ENCODE measurements around the gene SPG11.
"Not testable (repeated sequence)": the region's sequence is repeated elsewhere in the genome, so short reads cannot be mapped to it uniquely, and the experiment has no call there.

SPG11 gene

DNA sequence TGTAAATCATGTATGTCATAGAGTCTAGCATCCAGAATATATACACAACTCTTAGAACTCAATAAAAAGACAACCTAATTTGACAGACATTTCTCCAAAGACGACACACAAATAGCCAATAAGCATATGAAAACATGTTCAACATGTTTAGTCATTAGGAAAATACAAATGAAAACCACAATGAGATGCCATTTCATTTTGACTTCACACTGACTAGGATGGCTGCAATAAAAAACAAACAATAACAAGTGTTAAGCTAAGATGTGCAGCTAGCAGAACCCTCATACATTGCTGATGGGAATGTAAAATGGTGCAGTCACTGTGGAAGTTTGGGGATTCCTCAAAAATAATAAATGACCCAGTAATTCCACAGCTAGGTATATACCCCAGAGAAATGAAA is 16.4 kb downstream of the SPG11 start:
- H3K4me3 ChIP-seq (ENCODE audit: low read depth, low read length), result no peak overlapping the region
- TF ChIP-seq, protein P1, sequence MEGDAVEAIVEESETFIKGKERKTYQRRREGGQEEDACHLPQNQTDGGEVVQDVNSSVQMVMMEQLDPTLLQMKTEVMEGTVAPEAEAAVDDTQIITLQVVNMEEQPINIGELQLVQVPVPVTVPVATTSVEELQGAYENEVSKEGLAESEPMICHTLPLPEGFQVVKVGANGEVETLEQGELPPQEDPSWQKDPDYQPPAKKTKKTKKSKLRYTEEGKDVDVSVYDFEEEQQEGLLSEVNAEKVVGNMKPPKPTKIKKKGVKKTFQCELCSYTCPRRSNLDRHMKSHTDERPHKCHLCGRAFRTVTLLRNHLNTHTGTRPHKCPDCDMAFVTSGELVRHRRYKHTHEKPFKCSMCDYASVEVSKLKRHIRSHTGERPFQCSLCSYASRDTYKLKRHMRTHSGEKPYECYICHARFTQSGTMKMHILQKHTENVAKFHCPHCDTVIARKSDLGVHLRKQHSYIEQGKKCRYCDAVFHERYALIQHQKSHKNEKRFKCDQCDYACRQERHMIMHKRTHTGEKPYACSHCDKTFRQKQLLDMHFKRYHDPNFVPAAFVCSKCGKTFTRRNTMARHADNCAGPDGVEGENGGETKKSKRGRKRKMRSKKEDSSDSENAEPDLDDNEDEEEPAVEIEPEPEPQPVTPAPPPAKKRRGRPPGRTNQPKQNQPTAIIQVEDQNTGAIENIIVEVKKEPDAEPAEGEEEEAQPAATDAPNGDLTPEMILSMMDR (IDR thresholded peaks at IDR 0.05; ENCODE audit: insufficient read depth, low read depth, low read length, missing control alignments), result no peak
- no peak for DNase-seq (ENCODE audit: low read depth)

DNA sequence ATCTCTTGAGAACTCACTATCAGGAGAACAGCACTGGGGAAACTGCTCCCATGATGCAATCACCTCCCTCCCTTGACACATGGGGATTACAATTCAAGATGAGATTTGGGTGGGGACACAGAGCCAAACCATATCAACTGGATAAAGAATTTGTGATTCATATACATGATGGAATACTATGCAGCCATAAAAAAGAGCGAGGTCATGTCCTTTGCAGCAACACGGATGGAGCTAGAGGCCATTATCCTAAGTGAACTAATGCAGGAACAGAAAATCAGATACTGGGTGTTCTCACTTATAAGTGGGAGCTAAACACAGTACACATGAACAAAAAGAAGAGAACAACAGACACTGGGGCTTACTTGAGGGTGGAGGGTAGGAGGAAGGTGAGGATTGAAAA is 17.0 kb downstream of the SPG11 start:
- no peak for DNase-seq (ENCODE audit: low read depth)
- TF ChIP-seq, protein P1 (IDR thresholded peaks at IDR 0.05; ENCODE audit: insufficient read depth, low read depth, low read length, missing control alignments), result no peak
- no peak overlapping the region for H3K4me3 ChIP-seq (ENCODE audit: low read depth, low read length)

DNA sequence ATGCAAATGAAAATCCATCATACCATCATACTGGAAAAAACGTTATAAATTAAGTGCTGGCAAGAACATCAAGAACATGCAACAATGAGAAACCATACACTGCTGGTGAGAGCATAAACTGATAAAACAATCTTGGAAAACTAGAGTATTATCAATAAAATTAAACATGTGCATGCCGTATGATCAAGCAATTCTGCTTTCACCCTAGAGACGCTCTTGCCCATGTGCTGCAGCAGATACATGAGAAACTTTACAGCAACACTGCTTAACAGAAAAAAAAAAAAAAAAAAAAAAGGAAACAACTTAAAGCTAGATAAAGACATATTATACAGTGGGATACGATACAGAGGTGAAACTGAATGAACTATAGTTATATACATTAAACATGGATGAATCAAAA is 21.8 kb downstream of the SPG11 start:
- H3K4me3 ChIP-seq (ENCODE audit: low read depth, low read length), result no peak overlapping the region
- TF ChIP-seq, protein P1 (IDR thresholded peaks at IDR 0.05; ENCODE audit: insufficient read depth, low read depth, low read length, missing control alignments), result no peak

DNA sequence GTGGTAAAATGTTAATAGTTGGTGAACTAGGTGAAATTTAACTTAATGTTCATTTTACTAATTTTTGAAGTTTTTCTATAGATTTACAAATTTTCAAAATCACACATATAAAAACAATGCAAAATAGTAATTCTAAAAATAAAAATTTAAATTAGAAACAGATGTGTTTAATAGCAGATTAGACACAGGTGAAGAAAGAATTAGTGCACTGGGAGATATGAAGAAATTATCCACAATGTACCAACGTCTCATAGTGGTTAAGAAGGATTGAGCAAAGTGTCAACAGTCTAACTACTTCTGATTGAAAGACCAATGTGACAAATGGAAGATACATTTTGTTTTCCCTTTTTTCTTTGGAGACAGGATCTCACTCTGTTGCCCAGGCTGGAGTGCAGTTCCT is 26.5 kb downstream of the SPG11 start:
- no peak overlapping the region for H3K4me3 ChIP-seq (ENCODE audit: low read depth, low read length)
- no peak for DNase-seq (ENCODE audit: low read depth)
- TF ChIP-seq, protein P1 (IDR thresholded peaks at IDR 0.05; ENCODE audit: insufficient read depth, low read depth, low read length, missing control alignments), result no peak

More for the DNA sequence above, 21.8 kb downstream of the SPG11 start:
- DNase-seq (ENCODE audit: low read depth), result no peak

DNA sequence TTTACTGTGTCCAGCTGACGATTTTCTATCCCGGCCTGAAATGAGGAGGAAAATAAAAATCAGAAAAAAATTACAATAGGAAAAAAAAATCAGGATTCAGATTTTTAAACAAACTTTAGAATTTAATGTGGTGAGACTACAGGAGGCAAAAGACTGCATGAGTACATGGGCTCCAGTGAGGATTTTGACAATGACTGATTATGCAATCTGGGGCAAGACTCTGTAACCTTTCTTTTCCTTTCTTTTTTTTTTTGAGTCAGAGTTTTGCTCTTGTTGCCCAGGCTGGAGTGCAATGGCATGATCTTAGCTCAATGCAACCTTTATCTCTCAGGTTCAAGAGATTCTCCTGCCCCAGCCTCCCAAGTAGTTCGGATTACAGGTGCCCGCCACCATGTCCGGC is 29.9 kb downstream of the SPG11 start:
- DNase-seq (ENCODE audit: low read depth), result peak; percentile 24
- no peak overlapping the region for H3K4me3 ChIP-seq (ENCODE audit: low read depth, low read length)
- TF ChIP-seq, protein P1 (IDR thresholded peaks at IDR 0.05; ENCODE audit: insufficient read depth, low read depth, low read length, missing control alignments), result no peak

DNA sequence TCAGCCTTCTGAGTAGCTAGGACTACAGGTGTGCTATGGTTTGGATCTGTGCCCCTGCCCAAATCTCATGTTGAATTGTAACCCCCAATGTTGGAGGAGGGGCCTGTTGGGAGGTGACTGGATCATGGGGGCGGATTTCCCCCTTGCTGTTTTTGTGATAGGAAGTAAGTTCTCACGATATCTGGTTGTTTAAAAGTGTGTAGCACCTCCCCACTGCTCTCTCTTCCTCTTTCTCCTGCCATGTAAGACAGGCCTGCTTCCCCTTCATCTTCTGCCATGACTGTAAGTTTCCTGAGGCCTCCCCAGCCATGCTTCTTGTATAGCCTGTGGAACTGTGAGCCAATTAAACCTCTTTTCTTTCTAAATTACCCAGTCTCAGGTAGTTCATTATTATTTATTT is 38.2 kb downstream of the SPG11 start:
- H3K4me3 ChIP-seq (ENCODE audit: low read depth, low read length), result not testable (repeated sequence)
- peak; percentile 28 for DNase-seq (ENCODE audit: low read depth)

DNA sequence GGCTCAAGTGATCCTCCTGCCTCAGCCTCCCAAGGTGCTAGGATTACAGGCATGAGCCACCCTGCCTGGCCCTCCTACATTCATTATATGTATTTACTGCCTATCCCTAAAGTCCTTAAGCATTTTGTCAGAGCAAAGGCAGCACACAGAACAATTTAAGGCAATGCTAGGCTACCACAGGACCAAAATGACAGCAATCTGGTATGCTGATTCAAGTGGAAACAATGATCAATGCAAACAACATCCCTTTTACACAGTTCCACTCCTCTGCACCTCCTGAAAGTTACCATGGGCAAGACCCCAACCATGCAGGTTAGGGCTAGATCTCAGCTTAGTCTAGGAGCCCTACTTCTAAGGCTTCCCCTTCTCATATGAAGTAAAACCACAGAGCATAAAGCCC is 40.3 kb downstream of the SPG11 start:
- TF ChIP-seq, protein P1 (IDR thresholded peaks at IDR 0.05; ENCODE audit: insufficient read depth, low read depth, low read length, missing control alignments), result no peak
- no peak for DNase-seq (ENCODE audit: low read depth)
- H3K4me3 ChIP-seq (ENCODE audit: low read depth, low read length), result no peak overlapping the region

All from GM12865 (cell line).